CD4-positive, alpha-beta T cell treated with Interferon gamma for 1 hour (primary cell): ENCODE measurements around the gene DOK3.

Source experiments
- DNase-seq: peaks from one replicate; pipeline ENCODE4 v3.0.0-alpha.2; 2020

Gene DOK3

DNA sequence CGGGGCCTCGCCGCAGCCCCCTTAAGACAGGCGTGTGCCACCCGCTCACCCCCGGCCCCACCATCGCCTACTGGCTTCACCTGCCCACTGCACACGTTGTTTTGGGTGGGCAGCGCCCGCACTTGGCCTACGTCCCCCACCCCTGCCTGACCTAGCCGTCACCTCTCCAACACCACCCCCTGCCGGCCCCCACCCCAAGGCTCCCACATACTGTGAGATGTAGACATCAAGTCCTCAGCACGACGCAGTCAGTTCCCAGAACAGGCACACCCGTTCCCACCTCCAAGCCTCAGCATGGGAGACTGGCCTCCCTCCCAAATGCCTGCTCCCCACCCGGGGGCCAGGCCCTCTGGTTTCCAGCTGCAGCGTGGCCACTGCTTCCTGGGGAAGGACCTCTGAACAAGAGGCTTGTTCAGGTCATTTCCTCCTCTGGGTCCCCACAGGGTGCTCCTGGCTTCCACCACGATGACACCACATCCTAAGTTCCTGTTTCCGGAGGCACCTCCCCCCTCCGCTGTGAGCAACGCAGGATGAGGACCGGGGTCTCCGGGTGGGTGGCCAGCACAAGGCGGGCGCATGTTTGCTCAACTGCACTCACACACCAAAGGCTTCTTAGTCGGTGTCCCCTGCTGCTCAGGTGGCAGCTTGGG is 47.5 kb downstream of the DOK3 start:
- peak; percentile 57 for DNase-seq

DNA sequence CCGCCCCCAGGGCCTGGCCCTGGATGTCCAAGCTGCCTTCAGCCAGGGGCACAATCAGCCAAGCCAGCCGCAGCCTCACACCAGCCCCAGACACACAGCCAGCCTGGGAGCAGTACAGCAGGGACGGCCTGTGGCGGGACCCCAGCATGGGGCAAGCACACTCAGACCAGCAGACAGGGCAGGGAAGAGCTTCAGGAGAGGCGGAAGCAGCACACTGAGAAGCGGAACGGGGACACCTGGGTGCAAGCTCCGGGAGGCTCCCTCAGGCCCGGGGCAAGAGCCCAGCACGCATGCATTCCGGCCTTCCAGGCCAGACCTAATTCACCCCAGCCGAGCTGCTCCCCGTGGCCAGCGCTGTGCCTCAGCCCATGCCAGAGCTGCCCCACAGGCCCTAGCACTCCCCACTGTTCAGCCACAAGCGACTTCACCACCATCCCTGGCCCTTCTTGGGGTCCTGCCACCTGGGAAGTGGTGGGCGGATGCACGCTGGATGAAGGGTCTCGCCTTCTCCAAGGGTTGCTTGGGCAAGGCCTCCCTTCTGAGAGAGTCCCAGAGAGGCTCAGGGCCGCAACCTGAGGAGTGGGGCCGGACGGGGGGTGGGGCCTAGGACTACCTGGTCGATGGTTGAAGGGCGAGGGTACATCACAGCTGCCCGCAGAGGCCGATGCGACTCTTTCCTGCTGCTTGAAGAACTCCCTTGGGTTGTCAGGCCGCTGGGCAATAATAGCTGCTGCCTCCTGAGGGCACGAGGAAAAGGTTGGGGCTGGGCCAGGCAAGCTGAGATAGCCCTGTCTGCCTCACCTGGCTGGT is 49.6 kb downstream of the DOK3 start:
- DNase-seq, result no peak

DNA sequence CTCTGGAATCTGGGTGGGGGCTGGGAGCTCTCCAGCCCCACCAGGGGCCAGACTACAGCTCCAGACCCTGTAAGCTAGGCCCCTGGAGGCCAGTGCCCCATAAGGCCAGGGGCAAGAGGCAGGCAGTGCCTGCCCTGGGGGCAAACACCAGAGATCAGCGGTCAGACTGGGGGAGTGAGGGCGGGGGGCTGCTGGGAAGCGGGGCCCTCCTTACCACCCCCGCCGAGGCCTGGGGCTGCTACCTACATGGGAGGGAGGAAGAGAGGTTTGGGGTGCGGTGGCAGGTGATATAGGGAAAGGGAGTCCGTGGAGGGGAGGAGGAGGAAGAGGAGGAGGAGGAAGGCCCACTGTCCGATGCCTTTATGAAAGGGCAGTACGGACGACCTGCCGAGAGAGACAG is 50.3 kb downstream of the DOK3 start:
- no peak for DNase-seq

DNA sequence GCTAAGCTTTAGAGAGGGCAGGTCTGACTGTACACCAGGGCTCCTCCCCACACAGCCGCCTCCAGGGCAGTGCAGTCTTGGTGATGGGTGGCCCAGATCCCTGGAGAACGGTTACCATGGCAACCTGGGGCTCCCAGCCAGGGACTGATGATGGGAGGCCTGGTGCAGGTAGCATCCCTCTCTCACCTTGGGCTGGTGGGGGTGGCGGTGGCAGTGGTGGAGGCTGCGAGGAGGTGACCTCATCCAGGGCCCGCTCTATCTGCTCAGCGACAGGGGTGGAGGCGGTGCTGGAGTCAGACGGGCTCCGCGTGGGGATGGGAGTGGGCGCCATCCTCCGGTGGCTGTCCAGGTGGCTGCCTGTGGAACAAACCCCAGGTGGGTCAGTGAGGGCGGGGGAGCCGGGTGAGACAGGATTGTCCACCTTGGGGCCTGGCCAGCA is 50.7 kb downstream of the DOK3 start:
- DNase-seq, result no peak

DNA sequence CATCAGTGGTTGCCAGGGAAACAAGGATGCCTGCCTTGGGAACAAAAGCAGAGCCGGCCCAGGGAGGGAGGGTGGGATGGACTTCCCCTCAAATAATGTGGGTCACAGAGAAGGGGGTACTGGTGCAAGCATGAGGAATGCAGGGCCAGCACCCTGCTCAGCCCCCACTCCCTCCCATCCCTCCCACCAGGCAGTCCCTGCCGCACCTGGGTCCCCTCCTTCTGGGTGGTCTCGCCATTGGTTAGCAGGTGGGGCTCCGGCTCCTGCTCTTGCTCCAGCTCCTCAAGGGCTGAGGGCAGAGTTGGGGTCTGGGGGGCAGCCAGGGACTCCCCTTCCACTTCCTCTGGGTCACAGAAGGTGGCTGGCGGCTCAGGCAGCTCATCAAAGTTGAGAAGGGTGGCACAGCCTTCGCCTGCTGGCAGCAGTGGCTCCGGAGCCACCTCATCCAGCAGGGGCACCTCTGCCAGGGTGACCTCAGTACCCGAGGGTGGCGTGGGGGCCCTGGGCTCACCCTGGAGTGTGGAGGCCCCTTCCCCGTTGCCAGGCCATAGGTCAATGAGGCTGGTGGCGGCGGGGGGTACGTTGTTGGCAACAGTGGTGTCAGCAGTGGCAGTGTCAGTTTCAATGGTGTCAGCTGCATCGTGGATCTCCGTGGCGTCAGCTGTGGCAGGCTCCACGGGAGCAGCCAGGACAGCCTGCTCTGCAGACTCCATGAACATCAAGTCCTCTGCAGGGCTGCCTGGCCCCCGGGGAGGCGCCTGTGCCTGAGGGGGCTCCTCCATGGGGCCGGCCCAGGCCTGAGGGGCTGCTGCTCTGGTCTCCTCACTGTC is 51.6 kb downstream of the DOK3 start:
- no peak for DNase-seq

DNA sequence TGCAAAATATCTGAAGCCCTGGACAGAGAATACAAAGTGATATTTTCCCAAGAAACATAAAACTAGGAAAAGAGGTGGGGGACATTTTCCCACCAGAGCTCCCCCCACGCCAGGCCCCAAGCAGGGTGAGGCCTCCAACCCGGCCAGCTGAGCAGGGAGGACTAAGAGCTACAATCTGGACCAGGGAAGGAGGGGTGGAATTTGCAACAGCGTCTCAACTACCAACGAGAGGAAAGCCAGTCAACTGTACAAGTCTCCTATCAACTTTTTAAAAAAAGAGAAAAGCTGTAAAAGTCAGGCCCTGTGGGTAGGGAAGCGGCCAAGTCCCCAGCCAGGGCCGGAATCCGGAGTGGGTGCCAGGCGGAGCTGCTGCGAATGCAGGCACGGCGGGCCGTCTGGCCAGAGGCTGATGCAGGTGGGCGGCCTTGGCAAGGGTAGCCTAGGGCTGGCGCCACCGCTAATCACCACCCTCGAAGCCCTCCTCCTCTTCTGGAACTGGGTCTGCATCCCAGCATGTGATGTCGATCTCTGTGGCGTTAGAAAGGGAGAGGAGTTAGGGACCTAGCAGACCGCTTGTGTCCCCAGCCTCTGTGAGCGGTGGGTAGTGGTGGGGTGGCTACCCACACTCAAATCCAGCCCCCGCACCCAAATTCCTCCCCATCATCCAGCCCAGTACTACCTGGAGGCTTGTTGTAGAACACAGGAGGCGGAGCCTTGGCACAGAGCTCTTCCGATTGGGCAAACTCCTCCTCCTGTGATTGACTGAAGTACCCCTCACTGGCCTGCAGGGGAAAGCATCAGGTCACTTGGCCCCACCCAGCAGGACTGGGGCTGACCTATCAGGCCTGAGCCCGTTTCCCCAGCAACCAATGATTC is 52.4 kb downstream of the DOK3 start:
- DNase-seq, result peak; percentile 88

DNA sequence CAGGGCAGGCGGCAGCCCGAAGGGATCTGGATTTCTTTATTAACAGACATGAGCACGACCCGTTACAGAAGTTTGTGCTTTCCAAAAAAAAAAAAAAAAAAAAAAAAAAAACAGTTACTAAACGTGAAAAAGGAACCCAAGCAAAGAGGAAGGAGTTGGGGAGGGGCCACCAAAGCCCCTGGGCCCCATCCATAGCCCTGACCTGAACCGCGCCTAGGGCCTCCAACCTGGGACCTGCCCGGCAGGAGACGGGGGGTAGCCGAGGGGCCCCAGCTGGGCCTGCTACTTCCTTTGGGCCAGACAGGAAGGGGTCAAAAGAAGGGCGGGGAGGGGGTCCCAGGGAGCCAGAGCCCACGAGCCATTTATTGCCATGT is 53.0 kb downstream of the DOK3 start:
- no peak for DNase-seq

DNA sequence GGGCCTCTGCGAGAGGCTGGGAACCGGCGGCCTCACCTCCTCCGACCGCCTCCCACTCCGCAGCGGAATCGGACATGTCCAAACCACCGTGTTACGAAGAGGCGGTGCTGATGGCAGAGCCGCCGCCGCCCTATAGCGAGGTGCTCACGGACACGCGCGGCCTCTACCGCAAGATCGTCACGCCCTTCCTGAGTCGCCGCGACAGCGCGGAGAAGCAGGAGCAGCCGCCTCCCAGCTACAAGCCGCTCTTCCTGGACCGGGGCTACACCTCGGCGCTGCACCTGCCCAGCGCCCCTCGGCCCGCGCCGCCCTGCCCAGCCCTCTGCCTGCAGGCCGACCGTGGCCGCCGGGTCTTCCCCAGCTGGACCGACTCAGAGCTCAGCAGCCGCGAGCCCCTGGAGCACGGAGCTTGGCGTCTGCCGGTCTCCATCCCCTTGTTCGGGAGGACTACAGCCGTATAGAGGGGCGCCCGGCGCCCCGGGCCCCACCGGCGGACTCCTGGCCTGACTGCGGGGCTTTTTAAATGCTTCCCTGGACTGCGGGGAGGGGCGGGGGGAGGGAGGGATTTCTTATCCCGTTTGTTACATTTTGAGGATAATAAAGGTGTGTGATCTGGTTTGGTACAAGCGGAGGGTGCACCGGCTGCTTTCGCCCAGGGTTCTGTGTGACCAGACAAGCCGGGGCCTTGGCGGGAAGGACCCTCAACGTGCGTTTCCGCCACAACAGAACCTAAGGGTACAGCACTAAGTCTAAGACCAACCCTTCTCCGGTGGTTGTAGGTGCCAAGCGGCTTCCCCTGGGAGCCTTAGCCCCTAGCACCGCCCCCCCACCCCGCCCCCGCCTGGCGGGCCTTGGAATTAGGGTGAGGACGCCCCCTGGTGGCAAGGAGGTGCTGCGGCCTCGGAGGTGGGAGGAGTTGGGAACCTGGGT is 53.7 kb downstream of the DOK3 start:
- DNase-seq, result peak; percentile 89

DNA sequence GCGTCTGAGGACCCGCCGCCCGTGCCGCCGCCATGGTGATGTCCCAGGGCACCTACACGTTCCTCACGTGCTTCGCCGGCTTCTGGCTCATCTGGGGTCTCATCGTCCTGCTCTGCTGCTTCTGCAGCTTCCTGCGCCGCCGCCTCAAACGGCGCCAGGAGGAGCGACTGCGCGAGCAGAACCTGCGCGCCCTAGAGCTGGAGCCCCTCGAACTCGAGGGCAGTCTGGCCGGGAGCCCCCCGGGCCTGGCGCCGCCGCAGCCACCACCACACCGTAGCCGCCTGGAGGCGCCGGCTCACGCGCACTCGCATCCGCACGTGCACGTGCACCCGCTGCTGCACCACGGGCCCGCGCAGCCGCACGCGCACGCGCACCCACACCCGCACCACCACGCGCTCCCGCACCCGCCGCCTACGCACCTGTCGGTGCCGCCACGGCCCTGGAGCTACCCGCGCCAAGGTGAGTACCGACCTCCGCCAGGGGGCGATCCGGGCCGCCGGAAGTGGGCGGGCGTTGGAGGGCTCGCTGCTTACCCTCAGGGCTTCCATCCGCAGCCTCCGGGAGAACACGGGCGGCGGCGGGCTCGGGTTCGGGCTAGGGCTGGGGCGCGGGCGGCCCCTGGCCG is 54.5 kb downstream of the DOK3 start:
- peak; percentile 91 for DNase-seq

DNA sequence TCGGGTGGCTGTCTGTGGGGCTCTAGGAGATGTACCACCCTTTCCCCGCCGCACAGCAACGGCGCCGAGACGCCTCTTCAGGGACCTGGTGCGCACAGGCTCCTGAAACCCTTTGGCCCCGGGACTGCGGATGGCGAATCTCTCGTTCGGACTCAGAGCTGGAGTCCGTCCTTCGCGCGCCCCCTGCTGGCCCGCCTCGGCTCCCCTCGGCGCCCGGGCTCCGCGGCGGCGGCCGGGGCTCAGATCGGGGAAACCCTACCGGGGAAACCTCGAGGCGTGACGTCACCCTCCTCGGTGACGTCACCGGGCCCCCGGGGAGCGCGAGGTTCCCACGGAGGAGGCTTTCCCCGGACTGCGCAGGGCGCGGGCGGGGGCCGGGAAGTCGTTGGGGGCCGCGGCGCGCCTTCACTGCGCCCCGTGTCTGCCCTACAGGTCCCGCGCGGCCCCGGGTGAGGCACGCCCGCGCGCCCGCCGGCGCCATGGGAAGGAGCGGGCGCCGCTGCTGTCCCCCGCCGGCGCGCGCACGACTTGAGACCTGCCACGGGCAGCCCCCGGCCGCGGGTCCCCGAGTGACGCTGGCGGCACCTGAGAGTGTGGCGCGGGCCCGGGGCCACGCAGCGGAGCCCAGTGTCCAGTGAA is 55.1 kb downstream of the DOK3 start:
- peak; percentile 95 for DNase-seq

DNA sequence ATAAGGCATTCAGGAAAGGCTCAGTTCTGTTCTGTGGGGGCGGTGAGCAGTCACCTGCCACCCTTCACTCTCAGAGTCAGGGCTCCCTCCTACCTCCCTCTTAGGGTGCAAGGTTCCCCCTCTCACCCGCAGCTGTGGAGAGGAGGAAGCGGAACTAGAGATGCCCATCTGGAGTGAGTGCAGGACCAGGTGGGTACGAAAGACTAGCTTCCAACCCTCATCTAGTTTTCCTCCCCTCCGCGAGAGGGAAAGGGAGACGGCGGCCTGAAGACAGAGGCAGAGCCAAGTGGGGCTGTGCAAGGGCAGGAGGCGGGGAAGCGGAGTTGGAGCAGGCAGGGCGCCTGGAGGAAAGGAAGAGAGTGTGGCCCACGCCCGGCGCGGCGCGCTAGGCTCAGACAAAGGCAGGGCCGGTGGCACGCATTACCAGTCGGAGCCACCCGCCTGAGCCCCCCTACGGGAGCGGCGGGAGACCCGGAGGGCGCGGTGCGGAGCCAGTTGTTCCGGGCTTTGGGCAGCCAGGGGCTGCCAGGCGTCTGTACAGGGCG is 55.7 kb downstream of the DOK3 start:
- DNase-seq, result peak; percentile 62

DNA sequence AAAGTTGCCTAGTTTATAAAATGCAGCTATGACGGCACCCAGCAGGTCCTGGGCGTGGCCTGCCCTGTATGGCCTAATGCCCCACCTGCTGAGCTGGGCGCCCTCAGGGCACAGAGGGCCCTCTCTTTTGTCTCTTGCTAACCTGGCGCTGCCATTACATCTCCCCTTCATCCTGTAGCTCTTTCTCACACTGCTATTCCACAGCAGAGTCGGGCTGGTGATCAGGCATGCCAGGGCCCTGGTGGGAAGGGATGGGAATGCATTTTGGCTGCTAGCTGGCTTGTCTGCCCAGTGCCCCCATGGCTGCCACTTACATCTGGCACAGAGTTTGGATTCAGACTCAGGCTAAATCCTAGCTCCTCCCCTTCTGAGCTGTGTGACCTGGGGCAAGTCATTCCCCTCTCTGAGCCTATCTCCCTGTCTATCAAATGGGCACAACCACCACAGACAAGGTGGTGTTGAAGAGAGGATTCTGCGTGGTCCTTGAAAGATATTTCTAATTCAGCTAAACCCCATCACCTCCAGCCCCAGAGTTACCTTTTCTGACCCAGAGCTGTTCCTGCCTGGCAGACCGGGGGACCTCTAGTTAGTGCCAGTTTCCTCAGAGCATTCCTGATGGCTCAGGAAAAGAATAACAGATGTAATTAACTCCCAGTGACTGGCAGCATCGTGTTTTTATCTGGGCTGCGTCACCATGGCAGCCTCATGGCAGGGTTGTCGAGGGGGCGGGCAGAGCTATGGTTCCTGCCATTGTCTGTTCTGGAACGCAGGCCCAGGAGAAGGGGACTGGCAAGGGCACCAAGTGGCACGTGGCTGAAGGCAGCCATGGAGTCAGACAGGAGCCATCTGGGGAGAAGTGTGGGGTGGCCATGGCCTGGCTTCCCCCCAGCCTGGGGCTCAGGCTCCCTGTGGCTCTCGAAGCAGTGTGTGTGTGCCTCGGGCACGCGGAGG is 56.7 kb downstream of the DOK3 start:
- no peak for DNase-seq
